Astrocyte of the cerebellum (primary cell): ENCODE measurements around the gene IFRD2.

Experiments
- DNase-seq: peaks from one replicate; pipeline ENCODE4 v3.0.0-alpha.2; 2011; ENCODE audit warnings: low read depth
- H3K4me3 ChIP-seq: 2 replicates; pipeline ENCODE4 v1.5.1; 2011; ENCODE audit warnings: mild to moderate bottlenecking, low read depth, low read length, moderate library complexity
- CTCF ChIP-seq: IDR thresholded peaks from 2 replicates; pipeline ENCODE4 v1.5.1; 2012; ENCODE audit warnings: low read length, low read depth, moderate library complexity, mild to moderate bottlenecking; ENCODE audit errors: missing control alignments
- in situ Hi-C: cut with HindIII; loops from 2 replicates; pipeline ENCODE4 v1.10.0; 2017; ENCODE audit warnings: low sequenced_read_pairs

Gene IFRD2

GRCh38 chr3:50338965-50339364 lies 46.7 kb upstream of the IFRD2 start:
- DNase-seq = no peak
- H3K4me3 ChIP-seq = no peak overlapping the region
- no peak for TF ChIP-seq CTCF
- in situ Hi-C loops = no loop called here

DNA sequence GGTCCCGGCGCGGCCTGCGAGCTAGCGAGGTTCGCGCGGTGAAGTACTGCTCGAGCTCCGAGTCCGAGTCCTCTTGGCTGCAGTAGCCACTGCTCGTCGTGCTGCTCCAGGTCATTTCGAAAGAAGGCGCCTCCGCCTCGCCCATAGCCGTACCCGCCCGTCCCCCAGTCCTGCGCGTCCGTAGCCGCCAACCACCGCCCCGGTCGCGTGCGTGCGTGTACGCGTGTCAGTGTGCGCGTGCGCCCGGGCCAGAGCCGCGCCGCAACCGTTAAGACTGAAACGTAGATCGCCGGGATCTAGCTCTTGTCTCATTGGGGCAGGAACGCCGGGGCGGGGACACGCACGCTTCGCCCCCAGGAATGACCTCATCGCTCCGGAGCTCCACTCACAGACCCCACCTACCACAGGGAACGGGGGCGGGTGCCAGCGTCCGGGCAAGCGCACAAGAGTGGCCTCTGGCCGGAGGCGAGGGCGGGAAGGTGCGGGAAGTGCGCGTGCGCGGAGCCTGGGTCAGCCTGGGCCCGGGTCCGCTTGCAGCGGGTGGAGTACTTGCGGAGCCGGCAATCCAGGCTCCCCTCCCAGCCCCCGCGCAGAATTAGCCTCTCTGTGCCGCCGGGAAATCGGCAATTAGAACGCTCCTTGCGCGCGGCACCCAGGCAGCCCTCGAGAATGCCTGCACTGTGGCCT lies 45.1 kb upstream of the IFRD2 start:
- in situ Hi-C loops = no loop called here
- peak; percentile 98 for DNase-seq
- no peak for TF ChIP-seq CTCF
- peak overlapping the region; percentile 74 for H3K4me3 ChIP-seq

DNA sequence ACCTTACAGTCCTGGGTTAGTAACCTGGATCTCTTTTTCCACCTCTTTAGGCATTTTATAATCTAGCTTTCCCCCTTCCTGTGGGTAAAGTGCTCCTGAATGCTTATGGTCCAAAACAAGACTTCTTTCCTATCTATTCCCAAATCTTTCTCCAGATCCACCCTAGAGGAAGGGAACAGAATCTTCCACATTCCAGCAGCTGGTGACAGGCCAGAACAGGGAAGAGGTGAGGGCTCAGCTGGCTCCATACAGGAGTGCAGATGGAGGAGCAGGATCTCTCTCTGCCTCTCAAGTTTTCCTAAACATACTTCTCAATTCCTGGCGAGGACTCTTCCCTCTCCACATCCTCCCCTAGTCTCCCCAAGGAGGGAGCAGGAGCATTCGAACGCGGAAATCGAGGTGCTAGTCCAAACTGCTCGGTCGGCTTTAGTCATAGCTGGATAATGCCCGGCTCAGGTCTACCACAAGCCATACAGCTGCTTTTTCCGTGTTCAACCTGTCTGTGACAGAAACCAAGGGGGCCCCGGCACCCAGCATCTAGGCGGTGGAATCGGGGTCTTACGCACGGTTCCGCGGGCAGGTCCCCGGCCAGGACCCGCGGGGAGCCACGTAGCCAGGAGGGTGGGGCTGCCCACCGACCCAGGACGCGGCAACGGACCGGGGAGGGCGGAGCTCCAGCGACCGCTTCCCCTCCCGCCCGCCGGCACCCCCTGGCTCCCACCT lies 44.4 kb upstream of the IFRD2 start:
- H3K4me3 ChIP-seq = peak overlapping the region; percentile 74
- no peak for TF ChIP-seq CTCF
- in situ Hi-C loops = no loop called here
- DNase-seq = no peak

DNA sequence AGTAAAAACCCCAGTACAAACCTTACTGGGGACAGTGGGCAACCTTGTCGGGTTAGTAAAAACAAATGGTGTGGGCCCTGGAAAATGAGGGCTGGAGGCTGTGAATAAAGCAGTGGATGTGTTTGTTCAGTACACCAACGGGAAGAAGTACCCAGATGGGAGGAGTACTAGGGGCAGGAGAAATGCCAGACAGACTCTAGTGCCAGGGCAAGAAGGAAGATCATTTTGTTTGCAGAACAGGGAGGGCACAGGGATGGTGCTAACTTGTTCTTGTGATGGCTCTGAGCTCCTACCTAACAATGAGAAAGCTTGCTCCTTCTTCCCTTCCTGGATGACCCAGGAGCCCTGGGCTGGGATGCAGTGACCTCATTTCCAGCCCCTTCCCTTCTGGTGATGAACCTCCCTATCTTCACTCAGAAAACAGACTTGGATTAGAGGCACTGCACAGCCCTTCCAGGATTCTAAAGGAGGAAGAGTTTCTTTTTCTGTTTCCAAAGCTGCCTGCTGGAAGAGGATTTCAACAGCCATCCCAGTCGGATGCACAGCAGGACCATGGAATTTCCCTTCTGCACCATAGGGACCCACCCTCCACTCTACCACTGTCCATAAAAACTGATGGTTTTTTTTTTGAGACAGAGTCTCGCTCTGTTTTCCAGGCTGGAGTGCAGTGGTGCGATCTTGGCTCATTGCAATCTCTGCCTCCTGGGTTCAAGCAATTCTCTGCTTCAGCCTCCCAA lies 42.3 kb upstream of the IFRD2 start:
- in situ Hi-C loops = loop anchor here (5.0 kb wide), 1 partner anchor 203 kb away; no protein-coding TSS in a partner anchor
- no peak overlapping the region for H3K4me3 ChIP-seq
- DNase-seq = no peak
- TF ChIP-seq CTCF = no peak

DNA sequence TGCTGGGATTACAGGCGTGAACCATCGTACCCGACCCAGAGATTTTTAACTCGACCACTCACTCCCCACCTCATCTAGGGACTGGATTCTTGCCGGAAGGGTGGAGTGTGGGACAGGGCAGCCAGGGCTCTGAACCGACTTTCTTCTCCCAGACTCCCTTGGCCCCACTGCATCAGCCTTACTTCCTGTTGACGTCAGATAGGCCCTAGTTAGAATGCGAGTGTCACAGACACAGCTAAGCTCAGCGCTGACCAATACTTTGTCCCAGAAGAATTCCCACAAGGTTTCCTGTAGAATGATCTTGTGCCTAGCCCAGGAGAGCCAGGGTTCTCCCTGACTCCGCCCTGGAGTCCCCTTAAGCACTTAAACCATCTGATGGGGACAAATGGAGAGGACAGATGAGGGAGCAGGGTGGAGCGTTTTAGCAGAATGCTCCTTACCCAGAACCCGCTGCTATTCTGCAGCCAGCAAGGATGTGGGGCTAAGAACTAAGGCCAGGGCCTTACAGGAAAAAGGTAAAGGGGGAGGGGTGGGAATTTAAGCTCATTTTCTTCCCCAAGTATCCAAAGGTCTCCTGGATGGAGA lies 41.6 kb upstream of the IFRD2 start:
- no peak for TF ChIP-seq CTCF
- H3K4me3 ChIP-seq = no peak overlapping the region
- DNase-seq = no peak
- in situ Hi-C loops = loop anchor here (5.0 kb wide), 1 partner anchor 203 kb away; no protein-coding TSS in a partner anchor

DNA sequence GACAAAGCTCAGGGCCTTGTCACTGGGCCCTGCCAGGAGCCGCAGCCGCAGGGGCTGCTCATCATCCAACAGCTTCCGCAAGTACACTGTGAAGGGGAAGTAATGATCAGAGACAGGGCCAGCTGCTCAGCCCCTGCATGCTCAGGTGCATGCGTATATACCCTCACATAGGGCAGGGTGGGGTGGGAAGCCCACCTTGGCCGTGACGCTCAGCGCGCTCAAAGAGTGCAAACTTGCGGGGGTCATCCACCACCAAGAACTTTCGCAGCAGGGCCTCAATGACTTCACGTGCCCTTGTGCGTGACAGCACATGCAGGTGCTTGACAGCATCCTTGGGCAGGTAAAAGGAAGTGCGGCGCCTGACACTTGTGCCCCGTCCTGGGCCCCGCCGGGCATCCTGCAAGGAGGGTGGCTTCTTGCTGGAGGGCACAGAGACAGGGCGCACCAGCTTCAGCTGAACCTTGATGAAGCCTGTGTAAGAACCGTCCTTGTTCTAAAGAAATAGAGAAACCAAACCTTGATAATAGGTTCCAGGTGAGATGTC lies 39.2 kb upstream of the IFRD2 start:
- no peak for TF ChIP-seq CTCF
- in situ Hi-C loops = loop anchor here (5.0 kb wide), 1 partner anchor 206 kb away; no protein-coding TSS in a partner anchor
- DNase-seq = no peak
- H3K4me3 ChIP-seq = no peak overlapping the region
